OCI-LY7 (cell line): ENCODE measurements around the gene GATAD2A. TPM values are rescaled to one million over a fixed set of nuclear protein-coding genes. Genes with fewer than 3 reads are reported as not detected.

ENCODE experiments used
- BruUV-seq: library from RNA; stranded (reverse); fragments of 400-500 nt; replicated peaks from 2 replicates; lab custom pipeline; 2021; lab: Mats Ljungman, UMichigan
- CTCF ChIA-PET: fragments of 300-600 bp; sonication (Branson Sonifier 250); formaldehyde crosslinking; loops from one replicate; lab custom pipeline; 2022; ENCODE audit warnings: antibody characterized with exemption; ENCODE audit not compliant: unreplicated experiment; lab: Charles Lee
- POLR2A ChIA-PET: fragments of 300-600 bp; sonication (Branson Sonifier 250); formaldehyde crosslinking; loops from one replicate; lab custom pipeline; 2022; ENCODE audit warnings: antibody characterized with exemption; lab: Charles Lee
- DNase-seq: peaks from one replicate; pipeline ENCODE4 v3.0.0-alpha.2; 2015; ENCODE audit warnings: low spot score
- H2AFZ ChIP-seq: fragments of 200-600 bp; sonication (generic), shearing (Covaris generic); 2 replicates; pipeline ENCODE4 v1.6.1; 2014; ENCODE audit warnings: mild to moderate bottlenecking, antibody characterized with exemption, low read length, moderate library complexity
- H3K27ac ChIP-seq: fragments of 200-600 bp; sonication (generic); 2 replicates; pipeline ENCODE4 v1.5.1; 2014; ENCODE audit warnings: mixed run types, low read depth, mild to moderate bottlenecking, moderate library complexity, low read length, inconsistent platforms; ENCODE audit not compliant: poor library complexity, severe bottlenecking
- H3K36me3 ChIP-seq: fragments of 200-600 bp; sonication (generic); 2 replicates; pipeline ENCODE4 v1.6.1; 2014; ENCODE audit warnings: mild to moderate bottlenecking, antibody characterized with exemption, low read length, moderate library complexity, mixed read lengths; ENCODE audit not compliant: insufficient read depth
- H3K4me1 ChIP-seq: fragments of 200-600 bp; sonication (generic); 2 replicates; pipeline ENCODE4 v1.5.1; 2014; ENCODE audit warnings: mild to moderate bottlenecking, low read length; ENCODE audit not compliant: insufficient read depth, poor library complexity, severe bottlenecking
- H3K4me2 ChIP-seq: fragments of 200-600 bp; sonication (generic); 2 replicates; pipeline ENCODE4 v1.6.1; 2014; ENCODE audit warnings: mild to moderate bottlenecking, low read length
- H3K4me3 ChIP-seq: fragments of 200-600 bp; sonication (generic); 2 replicates; pipeline ENCODE4 v1.5.1; 2014; ENCODE audit warnings: mild to moderate bottlenecking, low read depth, low read length; ENCODE audit not compliant: poor library complexity, severe bottlenecking
- H3K79me2 ChIP-seq: fragments of 200-600 bp; sonication (generic); 2 replicates; pipeline ENCODE4 v1.6.1; 2016; ENCODE audit warnings: low read depth, mild to moderate bottlenecking, low read length, moderate library complexity, mixed read lengths; ENCODE audit not compliant: insufficient read depth
- H3K9me2 ChIP-seq: fragments of 200-600 bp; sonication (generic); 2 replicates; pipeline ENCODE4 v1.6.1; 2016; ENCODE audit warnings: mild to moderate bottlenecking, low read length, mixed read lengths; ENCODE audit not compliant: insufficient read depth
- H3K9me3 ChIP-seq: fragments of 200-600 bp; sonication (generic); 2 replicates; pipeline ENCODE4 v1.6.1; 2014; ENCODE audit warnings: mild to moderate bottlenecking, mixed run types, low read length, mixed read lengths
- H4K20me1 ChIP-seq: fragments of 200-600 bp; sonication (generic); 2 replicates; pipeline ENCODE4 v1.6.1; 2014; ENCODE audit warnings: mild to moderate bottlenecking, antibody characterized with exemption, low read length, moderate library complexity, mixed read lengths; ENCODE audit not compliant: insufficient read depth
- CTCF ChIP-seq: fragments of 200-600 bp; sonication (generic); conservative IDR thresholded peaks from 2 replicates; pipeline ENCODE4 v1.5.1; 2014; ENCODE audit warnings: mild to moderate bottlenecking, antibody characterized with exemption, low read length, moderate library complexity, mixed read lengths
- EZH2phosphoT487 ChIP-seq: fragments of 200-600 bp; sonication (generic); IDR thresholded peaks from 2 replicates; pipeline ENCODE4 v1.6.1; 2018; ENCODE audit warnings: low read depth, borderline replicate concordance, mild to moderate bottlenecking, mixed run types, antibody characterized with exemption, low read length, moderate library complexity, mixed read lengths
- intact Hi-C: fragments of 100-400 bp; cut with micrococcal nuclease; formaldehyde crosslinking; loops from one replicate; pipeline ENCODE4 v1.10.0; 2022; ENCODE audit not compliant: unreplicated experiment
- total RNA-seq, 2 experiments: library from RNA; depleted of rRNA in 1 of 2; stranded (reverse); fragments of >200 nt in 1 of 2; shearing (Covaris generic) in 1 of 2; gene quantifications; 2 replicates each; pipeline ENCODE4 v1.2.3, GENCODE V29; 2014 to 2022

Gene GATAD2A
- total RNA-seq, 2 experiments from 2014 or later = 62.8 to 156 TPM

DNA sequence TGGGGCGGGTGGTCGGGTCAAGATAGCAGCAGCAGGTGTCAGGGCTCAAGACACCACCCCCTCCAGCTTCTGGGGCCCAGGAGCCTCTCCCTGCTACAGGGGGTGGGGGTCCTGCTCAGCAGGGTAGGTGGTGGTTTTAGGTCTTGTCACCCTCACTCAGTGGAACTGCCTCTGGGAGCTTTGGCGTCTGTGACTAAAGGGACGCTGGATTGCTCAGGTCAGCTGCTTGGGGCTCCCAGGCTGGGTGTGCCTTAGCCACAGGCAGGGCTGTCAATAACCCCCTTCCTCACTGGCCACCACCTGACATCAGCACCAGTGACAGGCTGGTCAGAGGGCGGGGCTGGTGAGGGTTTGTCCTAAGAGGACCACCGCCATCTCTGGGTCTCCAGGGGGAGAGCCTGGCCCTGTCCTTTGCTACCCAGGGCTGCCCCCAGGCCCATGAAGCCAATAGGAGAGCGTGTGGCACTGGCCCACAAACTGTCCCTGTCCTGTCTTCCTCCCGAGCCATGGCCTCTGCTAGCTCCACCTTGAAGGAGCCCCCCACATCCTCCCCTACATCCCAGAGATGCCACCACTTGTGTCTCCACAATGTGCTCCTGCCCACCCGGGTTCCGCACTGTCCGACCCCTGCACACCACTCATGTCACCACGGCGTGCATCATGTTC is 48.4 kb upstream of the GATAD2A start:
- H3K36me3 ChIP-seq = peaks cover 55% of the 10 kb centered on the region
- no peak overlapping the region for H2AFZ ChIP-seq
- TF ChIP-seq EZH2phosphoT487 (no peak), CTCF (no peak)
- H3K27ac ChIP-seq = no peak overlapping the region
- intact Hi-C loops = no loop called here
- no peak overlapping the region for H3K4me2 ChIP-seq
- BruUV-seq = no TSS peak
- no peaks in the 10 kb centered on the region for H4K20me1 ChIP-seq
- CTCF ChIA-PET = no interaction called here
- H3K9me2 ChIP-seq = no peaks in the 10 kb centered on the region
- no peaks in the 10 kb centered on the region for H3K79me2 ChIP-seq
- H3K4me3 ChIP-seq = no peak overlapping the region
- H3K4me1 ChIP-seq = peaks cover 10% of the 10 kb centered on the region
- no peaks in the 10 kb centered on the region for H3K9me3 ChIP-seq
- no peak for DNase-seq
- POLR2A ChIA-PET = interaction anchor here (0.7 kb wide), 1 partner anchor 87 kb away, joined by 4 read pairs; no protein-coding TSS in a partner anchor

- ChIA-PET CTCF (interaction anchor here (0.6 kb wide), 1 partner anchor 126 kb away, joined by 4 read pairs; no protein-coding TSS in a partner anchor), POLR2A (no interaction called here)
- peak; percentile 81 for DNase-seq
- Histone ChIP-seq H3K4me3 (no peak overlapping the region), H3K9me2 (no peaks in the 10 kb centered on the region), H3K27ac (peak overlapping the region; percentile 20), H3K79me2 (no peaks in the 10 kb centered on the region), H4K20me1 (no peaks in the 10 kb centered on the region), H2AFZ (peak overlapping the region; percentile 87), H3K36me3 (peaks cover 14% of the 10 kb centered on the region; the same call in 1 of the 2 replicates), H3K4me1 (peaks cover 30% of the 10 kb centered on the region), H3K4me2 (peak overlapping the region; percentile 67), H3K9me3 (no peaks in the 10 kb centered on the region)
- TF ChIP-seq EZH2phosphoT487 = no peak
- TF ChIP-seq CTCF = peak; percentile 84
- BruUV-seq = no TSS peak
- intact Hi-C loops = loop anchor here (5.0 kb wide), 1 partner anchor 169 kb away; the partner anchor contains the start of genes BORCS8 and RFXANK
Observed at GRCh38 chr19:19361075-19361594, 44.3 kb upstream of the GATAD2A start.

DNA sequence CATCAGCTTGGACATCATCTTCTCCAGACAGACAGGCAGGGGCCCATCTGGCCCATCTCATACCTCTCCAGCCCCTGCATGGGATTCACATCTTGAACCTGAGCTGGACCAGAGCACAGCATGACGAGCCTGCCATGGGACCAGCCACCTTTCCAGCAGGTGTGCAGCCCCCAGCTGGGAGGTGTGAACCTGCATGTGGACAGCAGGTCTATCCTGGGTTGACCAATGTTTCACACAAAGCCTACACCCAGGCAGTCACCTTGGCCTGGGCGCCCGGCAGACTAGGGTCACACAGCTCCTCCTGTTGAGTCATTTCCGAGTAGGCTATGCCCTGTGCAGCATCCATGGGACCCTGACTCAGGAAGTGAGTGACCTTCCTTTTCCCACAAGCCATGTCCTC is 43.4 kb upstream of the GATAD2A start:
- Histone ChIP-seq H3K4me3 (no peak overlapping the region), H3K4me2 (no peak overlapping the region), H2AFZ (no peak overlapping the region), H4K20me1 (no peaks in the 10 kb centered on the region), H3K36me3 (peaks cover 4% of the 10 kb centered on the region; the same call in 1 of the 2 replicates), H3K79me2 (no peaks in the 10 kb centered on the region), H3K9me2 (no peaks in the 10 kb centered on the region), H3K27ac (no peak overlapping the region), H3K4me1 (peaks cover 36% of the 10 kb centered on the region), H3K9me3 (no peaks in the 10 kb centered on the region)
- no peak for DNase-seq
- POLR2A ChIA-PET = interaction anchor here (0.7 kb wide), 1 partner anchor 171 kb away, joined by 4 read pairs; no protein-coding TSS in a partner anchor
- CTCF ChIA-PET = no interaction called here
- BruUV-seq = no TSS peak
- intact Hi-C loops = loop anchor here (5.0 kb wide), 1 partner anchor 170 kb away; the partner anchor contains the start of genes BORCS8 and RFXANK
- TF ChIP-seq CTCF (no peak), EZH2phosphoT487 (no peak)
